MCF 10A (cell line): ENCODE data around the gene FBN3. TPM values are rescaled to one million over a fixed set of nuclear protein-coding genes. Genes with fewer than 3 reads are reported as not detected.

Experiments
- BruUV-seq: library from RNA; stranded (reverse); fragments of 400-500 nt; replicated peaks from 2 replicates; lab custom pipeline; 2021; lab: Mats Ljungman, UMichigan
- CTCF ChIA-PET: fragments of 300-600 bp; sonication (Branson Sonifier 250); formaldehyde crosslinking; extraction: SDS; loops from one replicate; lab custom pipeline; 2021; ENCODE audit warnings: antibody characterized with exemption, inconsistent platforms; lab: Yijun Ruan, JAX
- POLR2A ChIA-PET: fragments of 300-600, 350-650 bp; sonication (Branson Sonifier 250); formaldehyde crosslinking; extraction: SDS; loops from one replicate; lab custom pipeline; 2020; ENCODE audit warnings: antibody characterized with exemption, inconsistent platforms; lab: Yijun Ruan, JAX
- DNase-seq: peaks from one replicate; pipeline ENCODE4 v3.0.0-alpha.2; 2018; ENCODE audit not compliant: unreplicated experiment
- H3K27ac Mint-ChIP-seq: one replicate; pipeline ENCODE4 v1.8.0; 2022; ENCODE audit warnings: mild to moderate bottlenecking, low read depth, mixed read lengths; ENCODE audit not compliant: unreplicated experiment
- H3K27me3 Mint-ChIP-seq: one replicate; pipeline ENCODE4 v1.8.0; 2022; ENCODE audit warnings: mixed read lengths; ENCODE audit not compliant: insufficient read depth, unreplicated experiment
- H3K36me3 Mint-ChIP-seq: one replicate; pipeline ENCODE4 v1.8.0; 2022; ENCODE audit warnings: mild to moderate bottlenecking, moderate library complexity, mixed read lengths; ENCODE audit not compliant: insufficient read depth, unreplicated experiment
- H3K4me1 Mint-ChIP-seq: one replicate; pipeline ENCODE4 v1.8.0; 2022; ENCODE audit warnings: mixed read lengths; ENCODE audit not compliant: insufficient read depth, unreplicated experiment
- H3K4me3 Mint-ChIP-seq: one replicate; pipeline ENCODE4 v1.8.0; 2022; ENCODE audit warnings: mild to moderate bottlenecking, moderate library complexity, mixed read lengths; ENCODE audit not compliant: unreplicated experiment
- H3K9me3 Mint-ChIP-seq: one replicate; pipeline ENCODE4 v1.8.0; 2022; ENCODE audit warnings: mixed read lengths; ENCODE audit not compliant: unreplicated experiment
- intact Hi-C: fragments of 100-400 bp; cut with micrococcal nuclease; formaldehyde crosslinking; loops from 2 replicates; pipeline ENCODE4 v1.14.1; 2022
- total RNA-seq: library from RNA; stranded (reverse); gene quantifications from 2 replicates; pipeline ENCODE4 v1.2.3, GENCODE V29; 2022
- TF ChIP-seq, protein P1 (sequence below): fragments of 200-600 bp; IDR thresholded peaks from one replicate; pipeline ENCODE4 v1.8.0; 2022; ENCODE audit warnings: antibody characterized with exemption, mild to moderate bottlenecking; ENCODE audit not compliant: unreplicated experiment

The FBN3 gene
- total RNA-seq, 1 experiment from 2014 or later = not detected

DNA sequence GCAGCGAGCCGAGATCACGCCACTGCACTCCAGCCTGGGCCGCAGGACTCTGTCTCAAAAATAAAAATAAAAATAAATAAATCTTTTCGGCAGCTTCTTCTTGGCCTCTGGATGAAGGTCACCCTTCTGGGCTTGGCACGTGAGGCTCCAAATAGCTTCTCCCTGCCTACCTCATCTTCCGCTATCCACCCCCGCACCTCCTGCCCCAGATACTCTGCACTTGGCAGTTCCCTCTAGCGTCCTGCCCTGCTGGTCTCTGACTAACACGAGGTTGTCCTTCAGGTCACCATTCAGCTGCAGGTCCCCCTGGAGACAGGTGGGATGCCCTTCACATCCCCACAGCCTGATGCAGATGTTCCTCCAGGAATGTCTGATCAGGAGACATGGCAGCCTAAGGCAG is 105.4 kb downstream of the FBN3 start:
- no peak overlapping the region for H3K4me3 Mint-ChIP-seq
- H3K9me3 Mint-ChIP-seq = no peaks in the 10 kb centered on the region
- ChIA-PET CTCF (interaction anchor here (0.6 kb wide), 1 partner anchor 610 kb away, joined by 3 read pairs; no protein-coding TSS in a partner anchor), POLR2A (no interaction called here)
- DNase-seq = no peak
- BruUV-seq = no TSS peak
- intact Hi-C loops = no loop called here
- no peaks in the 10 kb centered on the region for H3K27me3 Mint-ChIP-seq
- H3K27ac Mint-ChIP-seq = no peak overlapping the region
- no peaks in the 10 kb centered on the region for H3K36me3 Mint-ChIP-seq
- no peaks in the 10 kb centered on the region for H3K4me1 Mint-ChIP-seq
- TF ChIP-seq, protein P1, sequence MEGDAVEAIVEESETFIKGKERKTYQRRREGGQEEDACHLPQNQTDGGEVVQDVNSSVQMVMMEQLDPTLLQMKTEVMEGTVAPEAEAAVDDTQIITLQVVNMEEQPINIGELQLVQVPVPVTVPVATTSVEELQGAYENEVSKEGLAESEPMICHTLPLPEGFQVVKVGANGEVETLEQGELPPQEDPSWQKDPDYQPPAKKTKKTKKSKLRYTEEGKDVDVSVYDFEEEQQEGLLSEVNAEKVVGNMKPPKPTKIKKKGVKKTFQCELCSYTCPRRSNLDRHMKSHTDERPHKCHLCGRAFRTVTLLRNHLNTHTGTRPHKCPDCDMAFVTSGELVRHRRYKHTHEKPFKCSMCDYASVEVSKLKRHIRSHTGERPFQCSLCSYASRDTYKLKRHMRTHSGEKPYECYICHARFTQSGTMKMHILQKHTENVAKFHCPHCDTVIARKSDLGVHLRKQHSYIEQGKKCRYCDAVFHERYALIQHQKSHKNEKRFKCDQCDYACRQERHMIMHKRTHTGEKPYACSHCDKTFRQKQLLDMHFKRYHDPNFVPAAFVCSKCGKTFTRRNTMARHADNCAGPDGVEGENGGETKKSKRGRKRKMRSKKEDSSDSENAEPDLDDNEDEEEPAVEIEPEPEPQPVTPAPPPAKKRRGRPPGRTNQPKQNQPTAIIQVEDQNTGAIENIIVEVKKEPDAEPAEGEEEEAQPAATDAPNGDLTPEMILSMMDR = no peak

DNA sequence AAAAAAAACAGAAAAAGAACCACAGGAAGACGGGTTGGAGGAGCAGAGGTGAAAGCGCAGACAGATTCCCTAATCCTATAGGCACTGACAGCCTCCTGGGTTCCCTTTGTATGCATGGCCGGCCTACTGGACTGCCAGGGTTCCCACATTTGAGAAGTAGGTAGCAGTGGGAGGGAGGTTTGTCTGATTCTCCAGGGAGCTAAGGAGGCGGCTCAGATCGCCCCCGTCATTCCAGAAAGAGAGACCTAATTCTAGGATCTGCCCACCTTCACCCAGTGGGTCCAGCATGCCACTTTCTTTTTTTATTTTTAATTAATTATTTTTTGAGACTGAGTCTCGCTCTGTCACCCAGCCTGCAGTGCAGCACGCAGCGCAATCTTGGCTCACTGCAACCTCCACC is 106.5 kb downstream of the FBN3 start:
- TF ChIP-seq, protein P1 = no peak
- Mint-ChIP-seq H3K27ac (no peak overlapping the region), H3K36me3 (no peaks in the 10 kb centered on the region), H3K9me3 (no peaks in the 10 kb centered on the region), H3K4me1 (no peaks in the 10 kb centered on the region), H3K27me3 (no peaks in the 10 kb centered on the region), H3K4me3 (no peak overlapping the region)
- ChIA-PET CTCF (interaction anchor here (0.7 kb wide), 1 partner anchor 14 kb away, joined by 6 read pairs; no protein-coding TSS in a partner anchor), POLR2A (interaction anchor here (0.6 kb wide), 1 partner anchor 15 kb away, joined by 3 read pairs; no protein-coding TSS in a partner anchor)
- no TSS peak for BruUV-seq
- no peak for DNase-seq
- intact Hi-C loops = no loop called here

DNA sequence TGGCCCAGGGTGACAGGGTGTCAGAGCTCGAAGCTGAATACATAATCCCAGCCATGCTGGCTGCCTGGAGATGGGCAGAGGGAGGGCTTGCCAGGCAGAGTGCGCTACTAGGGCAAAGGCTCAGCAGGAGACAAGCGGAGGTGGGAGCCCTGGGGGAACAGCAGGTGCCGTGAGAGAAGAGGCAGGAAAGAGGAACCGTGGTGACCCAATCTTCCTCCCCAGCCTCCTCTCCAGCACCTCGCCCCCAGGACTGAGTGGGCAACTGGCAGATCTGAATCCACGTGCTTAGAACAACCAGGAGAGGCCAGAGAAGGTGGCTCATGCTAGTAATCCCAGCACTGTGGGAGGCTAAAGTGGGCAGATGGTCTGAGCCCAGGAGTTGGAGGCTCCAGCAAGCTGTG is 107.9 kb downstream of the FBN3 start:
- H3K4me1 Mint-ChIP-seq = no peaks in the 10 kb centered on the region
- POLR2A ChIA-PET = no interaction called here
- H3K27me3 Mint-ChIP-seq = peaks cover 13% of the 10 kb centered on the region
- no TSS peak for BruUV-seq
- CTCF ChIA-PET = no interaction called here
- no peak for DNase-seq
- H3K9me3 Mint-ChIP-seq = no peaks in the 10 kb centered on the region
- no peak overlapping the region for H3K27ac Mint-ChIP-seq
- TF ChIP-seq, protein P1 = no peak
- H3K4me3 Mint-ChIP-seq = no peak overlapping the region
- intact Hi-C loops = no loop called here
- no peaks in the 10 kb centered on the region for H3K36me3 Mint-ChIP-seq

DNA sequence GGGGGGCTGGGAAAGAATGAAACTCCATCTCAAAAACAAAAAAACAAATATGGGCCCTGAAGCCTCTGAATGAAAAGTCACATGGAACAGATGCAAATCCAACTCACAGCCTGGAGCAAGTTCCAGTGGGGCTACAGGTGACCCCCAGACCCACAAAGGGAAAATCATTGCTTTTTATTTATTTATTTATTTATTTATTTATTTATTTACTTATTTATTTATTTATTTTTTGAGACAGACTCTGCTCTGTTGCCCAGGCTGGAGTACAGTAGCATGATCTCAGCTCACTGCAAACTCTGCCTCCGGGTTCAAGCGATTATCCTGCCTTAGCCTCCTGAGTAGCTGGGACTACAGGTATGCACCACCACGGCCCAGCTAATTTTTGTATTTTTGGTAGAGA is 110.2 kb downstream of the FBN3 start:
- POLR2A ChIA-PET = no interaction called here
- TF ChIP-seq, protein P1 = no peak
- Mint-ChIP-seq H3K27ac (no peak overlapping the region), H3K36me3 (no peaks in the 10 kb centered on the region), H3K4me1 (no peaks in the 10 kb centered on the region), H3K4me3 (no peak overlapping the region), H3K9me3 (no peaks in the 10 kb centered on the region), H3K27me3 (peaks cover 20% of the 10 kb centered on the region)
- intact Hi-C loops = no loop called here
- CTCF ChIA-PET = no interaction called here
- BruUV-seq = no TSS peak
- no peak for DNase-seq
